Smooth muscle cell (in vitro differentiated cells): ENCODE measurements around the gene ZMYM1. TPM values are rescaled to one million over a fixed set of nuclear protein-coding genes. Genes with fewer than 3 reads are reported as not detected.

ENCODE experiments used
- DNase-seq: peaks from one replicate; lab custom pipeline; 2025; ENCODE audit not compliant: unreplicated experiment; lab: John Stamatoyannopoulos, UW
- H2AFZ ChIP-seq: fragments of 200-600 bp; sonication (generic); 2 replicates; pipeline ENCODE4 v1.6.0; 2016; ENCODE audit warnings: antibody characterized with exemption, low read depth, mild to moderate bottlenecking
- H3F3A ChIP-seq: fragments of 200-600 bp; sonication (generic); 2 replicates; pipeline ENCODE4 v1.6.0; 2017; ENCODE audit warnings: antibody characterized with exemption, low read depth
- H3K27ac ChIP-seq: fragments of 200-600 bp; sonication (generic); 2 replicates; pipeline ENCODE4 v1.5.1; 2016; ENCODE audit warnings: low read depth, mild to moderate bottlenecking
- H3K27me3 ChIP-seq: fragments of 200-600 bp; sonication (generic); 2 replicates; pipeline ENCODE4 v1.6.1; 2016; ENCODE audit warnings: low read depth, mild to moderate bottlenecking
- H3K36me3 ChIP-seq: fragments of 200-600 bp; sonication (generic); 2 replicates; pipeline ENCODE4 v1.5.1; 2016; ENCODE audit warnings: low read depth
- H3K4me1 ChIP-seq: fragments of 200-600 bp; sonication (generic); 2 replicates; pipeline ENCODE4 v1.5.1; 2016; ENCODE audit warnings: low read depth
- H3K4me2 ChIP-seq: fragments of 200-600 bp; sonication (generic); 2 replicates; pipeline ENCODE4 v1.6.0; 2016; ENCODE audit warnings: mild to moderate bottlenecking
- H3K4me3 ChIP-seq: fragments of 200-600 bp; sonication (generic); 2 replicates; pipeline ENCODE4 v1.5.1; 2016; ENCODE audit warnings: mild to moderate bottlenecking
- H3K79me2 ChIP-seq: fragments of 200-600 bp; sonication (generic); 2 replicates; pipeline ENCODE4 v1.6.0; 2016; ENCODE audit warnings: low read depth, mild to moderate bottlenecking
- H3K9ac ChIP-seq: fragments of 200-600 bp; sonication (generic); 2 replicates; pipeline ENCODE4 v1.6.0; 2016; ENCODE audit warnings: low read depth
- H3K9me3 ChIP-seq: fragments of 200-600 bp; sonication (generic); replicated peaks from 2 replicates; pipeline ENCODE4 v1.5.1; 2016; ENCODE audit warnings: low read depth
- H4K20me1 ChIP-seq: fragments of 200-600 bp; sonication (generic); 2 replicates; pipeline ENCODE4 v1.6.0; 2016; ENCODE audit warnings: low read depth
- WGBS: methylation state at CpG from one replicate; pipeline ENCODE4 v1.1.7; 2016; ENCODE audit warnings: low lambda C conversion rate; 5-methylcytosine and 5-hydroxymethylcytosine counted together
- polyA plus RNA-seq: library from polyadenylated mRNA; unstranded; fragments of >200 nt; fragmentation: Nextera tagmentation; extraction: Ambion mirVana; gene quantifications from 2 replicates; pipeline ENCODE4 v1.2.1, GENCODE V29; 2016
- total RNA-seq: library from RNA; depleted of rRNA; stranded (reverse); fragments of >200 nt; gene quantifications from 2 replicates; pipeline ENCODE4 v1.2.3, GENCODE V29; 2014
- TF ChIP-seq, protein P1 (sequence below): fragments of 200-600 bp; sonication (generic); IDR thresholded peaks from 2 replicates; pipeline ENCODE4 v1.5.1; 2017; ENCODE audit warnings: borderline replicate concordance, mild to moderate bottlenecking, antibody characterized with exemption; ENCODE audit not compliant: insufficient read depth, poor library complexity, severe bottlenecking

Gene ZMYM1
- total and polyA plus RNA-seq, 2 experiments from 2014 or later, result 4.2 to 18.6 TPM

DNA sequence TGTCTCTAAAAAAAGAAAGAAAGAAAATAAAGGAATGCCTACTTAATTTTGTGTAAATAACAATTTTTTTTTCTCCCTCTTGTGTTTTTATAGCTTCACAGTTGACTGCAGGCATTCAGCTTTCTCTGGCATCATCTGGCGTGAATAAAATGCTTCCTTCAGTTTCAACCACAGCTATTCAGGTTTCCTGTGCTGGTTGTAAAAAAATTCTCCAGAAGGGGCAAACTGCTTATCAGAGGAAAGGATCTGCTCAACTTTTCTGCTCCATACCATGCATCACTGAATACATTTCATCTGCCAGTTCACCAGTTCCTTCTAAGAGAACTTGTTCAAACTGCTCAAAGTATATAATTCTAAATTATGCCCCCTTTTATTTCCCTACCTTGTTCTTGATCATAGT, 18.0 kb downstream of the ZMYM1 start:
- DNase-seq, result no peak

DNA sequence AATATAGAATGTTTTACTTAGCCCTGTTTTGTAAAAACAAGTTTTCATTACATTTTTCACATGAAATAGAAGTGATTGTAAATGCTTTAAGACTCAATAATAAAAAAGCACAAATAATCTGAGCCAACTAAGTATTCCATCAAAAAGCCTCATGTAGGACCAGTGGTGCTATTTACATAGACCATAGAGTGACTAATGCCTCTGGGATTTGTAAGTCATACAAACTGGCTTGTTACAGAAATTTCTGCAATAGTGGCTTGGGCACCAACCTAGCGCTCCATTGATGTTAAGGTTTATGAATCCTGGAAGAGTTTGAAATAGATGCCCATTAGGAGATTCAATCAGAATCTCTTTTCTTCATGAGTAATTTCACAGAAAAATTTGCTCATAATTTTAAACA, 31.9 kb downstream of the ZMYM1 start:
- no peak overlapping the region for H3K9ac ChIP-seq
- WGBS, result 83% methylated on average over 1 of the region's 1 CpG
- no peak overlapping the region for H3K4me3 ChIP-seq
- H3K36me3 ChIP-seq, result peaks cover 11% of the 10 kb centered on the region
- TF ChIP-seq, protein P1, sequence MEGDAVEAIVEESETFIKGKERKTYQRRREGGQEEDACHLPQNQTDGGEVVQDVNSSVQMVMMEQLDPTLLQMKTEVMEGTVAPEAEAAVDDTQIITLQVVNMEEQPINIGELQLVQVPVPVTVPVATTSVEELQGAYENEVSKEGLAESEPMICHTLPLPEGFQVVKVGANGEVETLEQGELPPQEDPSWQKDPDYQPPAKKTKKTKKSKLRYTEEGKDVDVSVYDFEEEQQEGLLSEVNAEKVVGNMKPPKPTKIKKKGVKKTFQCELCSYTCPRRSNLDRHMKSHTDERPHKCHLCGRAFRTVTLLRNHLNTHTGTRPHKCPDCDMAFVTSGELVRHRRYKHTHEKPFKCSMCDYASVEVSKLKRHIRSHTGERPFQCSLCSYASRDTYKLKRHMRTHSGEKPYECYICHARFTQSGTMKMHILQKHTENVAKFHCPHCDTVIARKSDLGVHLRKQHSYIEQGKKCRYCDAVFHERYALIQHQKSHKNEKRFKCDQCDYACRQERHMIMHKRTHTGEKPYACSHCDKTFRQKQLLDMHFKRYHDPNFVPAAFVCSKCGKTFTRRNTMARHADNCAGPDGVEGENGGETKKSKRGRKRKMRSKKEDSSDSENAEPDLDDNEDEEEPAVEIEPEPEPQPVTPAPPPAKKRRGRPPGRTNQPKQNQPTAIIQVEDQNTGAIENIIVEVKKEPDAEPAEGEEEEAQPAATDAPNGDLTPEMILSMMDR, result no peak
- H3K27ac ChIP-seq, result no peak overlapping the region
- no peaks in the 10 kb centered on the region for H3K27me3 ChIP-seq
- no peak overlapping the region for H3K4me2 ChIP-seq
- no peaks in the 10 kb centered on the region for H3F3A ChIP-seq
- H3K9me3 ChIP-seq, result no peaks in the 10 kb centered on the region
- no peaks in the 10 kb centered on the region for H3K4me1 ChIP-seq
- H3K79me2 ChIP-seq, result no peaks in the 10 kb centered on the region
- no peaks in the 10 kb centered on the region for H4K20me1 ChIP-seq
- no peak for DNase-seq
- no peak overlapping the region for H2AFZ ChIP-seq

More for the DNA sequence above, 18.0 kb downstream of the ZMYM1 start:
- WGBS, result 0% methylated on average over 1 of the region's 1 CpG
- no peak overlapping the region for H2AFZ ChIP-seq
- H4K20me1 ChIP-seq, result peaks cover 5% of the 10 kb centered on the region
- H3K27ac ChIP-seq, result no peak overlapping the region
- H3K9ac ChIP-seq, result no peak overlapping the region
- H3K9me3 ChIP-seq, result no peaks in the 10 kb centered on the region
- no peaks in the 10 kb centered on the region for H3K27me3 ChIP-seq
- no peak overlapping the region for H3K4me2 ChIP-seq
- no peaks in the 10 kb centered on the region for H3F3A ChIP-seq
- TF ChIP-seq, protein P1, result no peak
- peaks cover 18% of the 10 kb centered on the region for H3K36me3 ChIP-seq
- no peaks in the 10 kb centered on the region for H3K4me1 ChIP-seq
- H3K79me2 ChIP-seq, result no peaks in the 10 kb centered on the region
- H3K4me3 ChIP-seq, result no peak overlapping the region

DNA sequence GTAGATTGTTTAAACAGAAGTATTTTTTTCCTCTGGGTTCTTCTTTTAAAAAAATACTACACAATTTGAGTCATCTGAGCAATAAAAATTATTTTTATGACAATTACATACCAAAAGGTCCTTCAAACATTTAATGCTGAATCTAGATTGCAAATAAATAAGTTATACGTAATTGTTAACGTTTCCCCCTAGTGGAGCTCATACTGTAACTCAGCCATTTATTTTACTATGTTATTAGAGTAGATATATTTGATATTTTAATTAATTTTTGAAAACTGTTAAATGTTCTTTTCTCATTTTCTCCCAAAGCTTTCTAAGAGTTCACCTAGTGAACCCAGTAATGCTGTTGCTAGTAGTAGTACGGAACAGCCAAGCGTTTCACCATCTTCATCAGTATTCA, 33.5 kb downstream of the ZMYM1 start:
- 97% methylated on average over 4 of the region's 4 CpGs for WGBS
- no peak overlapping the region for H3K27ac ChIP-seq
- H3K4me1 ChIP-seq, result no peaks in the 10 kb centered on the region
- no peaks in the 10 kb centered on the region for H3F3A ChIP-seq
- TF ChIP-seq, protein P1, result peak; percentile 23
- no peaks in the 10 kb centered on the region for H3K79me2 ChIP-seq
- no peak overlapping the region for H3K9ac ChIP-seq
- H3K4me2 ChIP-seq, result no peak overlapping the region
- H3K9me3 ChIP-seq, result no peaks in the 10 kb centered on the region
- H3K4me3 ChIP-seq, result no peak overlapping the region
- H4K20me1 ChIP-seq, result no peaks in the 10 kb centered on the region
- no peaks in the 10 kb centered on the region for H3K27me3 ChIP-seq
- H3K36me3 ChIP-seq, result peaks cover 11% of the 10 kb centered on the region
- DNase-seq, result no peak
- H2AFZ ChIP-seq, result no peak overlapping the region

DNA sequence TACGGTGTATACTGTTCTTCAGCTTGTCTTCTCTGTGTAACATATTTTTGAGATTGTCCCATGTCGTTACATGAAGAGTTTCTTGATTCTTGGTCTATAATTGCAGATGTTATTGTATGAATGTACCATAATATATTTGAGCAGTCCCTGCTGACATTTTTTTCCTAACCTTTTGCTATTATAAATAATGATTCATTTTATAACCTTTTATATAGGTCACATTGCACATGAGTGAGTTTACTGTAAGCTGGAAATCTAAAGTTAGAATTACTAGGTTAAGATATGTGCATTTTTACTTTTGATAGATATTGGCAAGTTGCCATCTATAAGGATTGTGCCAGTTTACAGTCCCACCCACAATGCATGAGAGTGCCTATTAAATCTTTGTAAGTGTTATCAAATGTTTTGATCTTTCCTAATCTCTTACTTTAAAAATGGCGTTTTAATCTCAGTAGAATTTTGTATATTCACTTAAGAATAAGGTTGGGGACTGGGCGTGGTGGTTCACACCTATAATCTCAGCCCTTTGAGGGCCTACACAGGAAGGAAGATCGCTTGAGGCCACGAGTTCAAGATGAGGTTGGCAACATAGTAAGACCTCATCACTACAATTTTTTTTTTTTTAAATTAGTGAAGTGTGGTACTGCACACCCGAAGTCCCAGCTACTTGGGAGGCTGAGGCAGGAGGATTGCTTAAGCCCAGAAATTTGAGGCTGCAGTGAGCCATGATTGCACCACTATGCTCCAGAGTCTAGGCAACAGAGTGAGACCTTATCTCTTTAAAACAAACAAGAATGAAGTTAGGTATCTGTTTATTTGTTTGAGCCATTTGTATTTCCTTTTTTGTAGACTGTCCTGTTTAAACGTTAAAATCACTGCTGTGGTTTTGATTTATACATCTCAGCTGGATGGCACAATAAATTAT, 36.5 kb downstream of the ZMYM1 start:
- Histone ChIP-seq H3K27me3 (no peaks in the 10 kb centered on the region), H3K4me2 (no peak overlapping the region), H3K27ac (no peak overlapping the region), H4K20me1 (no peaks in the 10 kb centered on the region), H2AFZ (no peak overlapping the region), H3K79me2 (no peaks in the 10 kb centered on the region), H3K36me3 (peaks cover 7% of the 10 kb centered on the region), H3F3A (no peaks in the 10 kb centered on the region), H3K9me3 (no peaks in the 10 kb centered on the region), H3K4me3 (no peak overlapping the region), H3K9ac (no peak overlapping the region), H3K4me1 (no peaks in the 10 kb centered on the region)
- DNase-seq, result no peak
- TF ChIP-seq, protein P1, result no peak
- WGBS, result 99% methylated on average over 8 of the region's 8 CpGs
